K562 (cell line): ENCODE results near the gene FANCD2. TPM values are rescaled to one million over a fixed set of nuclear protein-coding genes. Genes with fewer than 3 reads are reported as not detected.

Experiments used
- ARID1B ChIP-seq: fragments of 450-650 bp; IDR thresholded peaks from 2 replicates; pipeline ENCODE4 v1.6.1; 2016; ENCODE audit warnings: antibody characterized with exemption, mild to moderate bottlenecking, inconsistent platforms
- CAMTA2 ChIP-seq: fragments of 250-450 bp; sonication (Bioruptor Pico); conservative IDR thresholded peaks from 2 replicates; pipeline ENCODE4 v1.5.1; 2022
- CCNT2 ChIP-seq: IDR thresholded peaks from 2 replicates; pipeline ENCODE4 v1.6.1; 2011; ENCODE audit warnings: borderline replicate concordance, low read depth, mild to moderate bottlenecking, moderate library complexity, mixed read lengths, low read length; ENCODE audit not compliant: insufficient read length; ENCODE audit errors: extremely low read depth
- CHCHD3 ChIP-seq: fragments of 250-450 bp; sonication (Bioruptor Pico); IDR thresholded peaks from 2 replicates; pipeline ENCODE4 v2.1.2; 2022; ENCODE audit warnings: mild to moderate bottlenecking
- ELF4 ChIP-seq: fragments of 450-650 bp; formaldehyde crosslinking; IDR thresholded peaks from 2 replicates; pipeline ENCODE4 v1.4.0; 2022; ENCODE audit warnings: missing genetic modification characterization
- FIP1L1 ChIP-seq: fragments of 200-400 bp; formaldehyde crosslinking; IDR thresholded peaks from 2 replicates; pipeline ENCODE4 v1.6.1; 2018; ENCODE audit warnings: mild to moderate bottlenecking, low read depth, low read length; ENCODE audit not compliant: poor library complexity, severe bottlenecking
- FOXK1 ChIP-seq: sonication (generic); formaldehyde crosslinking; IDR thresholded peaks from 2 replicates; pipeline ENCODE4 v1.8.0; 2022; ENCODE audit warnings: missing genetic modification reagents, mild to moderate bottlenecking, borderline replicate concordance
- HDAC1 ChIP-seq, 2 experiments: fragments of 450-650 bp; IDR thresholded peaks; 2 replicates each; pipeline ENCODE4 v1.6.1; 2016 to 2017; ENCODE audit warnings: inconsistent platforms in 1 of 2, mild to moderate bottlenecking in 1 of 2, moderate library complexity in 1 of 2
- HMG20B ChIP-seq: fragments of 250-450 bp; sonication (Bioruptor Pico); IDR thresholded peaks from 2 replicates; pipeline ENCODE4 v1.5.0; 2021; ENCODE audit warnings: mild to moderate bottlenecking
- JUN ChIP-seq, 2 experiments: sonication (generic) in 1 of 2; formaldehyde crosslinking in 1 of 2; IDR thresholded peaks; 2 replicates each; pipeline versions ENCODE4 v1.6.1 to v1.8.0; 2012 to 2022; ENCODE audit warnings: borderline replicate concordance in 2 of 2, mild to moderate bottlenecking in 2 of 2, improper control_type of control experiment in 1 of 2, low read depth in 1 of 2, low read length in 1 of 2, missing genetic modification reagents in 1 of 2
- KDM1A ChIP-seq, 2 experiments: fragments of 450-650 bp; IDR thresholded peaks; 2 replicates each; pipeline ENCODE4 v1.6.1; 2016; ENCODE audit warnings: mild to moderate bottlenecking in 2 of 2
- KDM4B ChIP-seq, 2 experiments: fragments of 450-650 bp in 1 of 2; sonication (generic) in 1 of 2; IDR thresholded peaks; 2 replicates each; pipeline ENCODE4 v1.6.1; 2016 to 2017; ENCODE audit warnings: borderline replicate concordance in 2 of 2, antibody characterized with exemption in 1 of 2, low read depth in 1 of 2, mild to moderate bottlenecking in 1 of 2
- LCOR ChIP-seq: sonication (generic); formaldehyde crosslinking; IDR thresholded peaks from 2 replicates; pipeline ENCODE4 v1.8.0; 2022; ENCODE audit warnings: mild to moderate bottlenecking, missing genetic modification reagents
- MED1 ChIP-seq: sonication (generic); formaldehyde crosslinking; IDR thresholded peaks from 2 replicates; pipeline ENCODE4 v1.8.1; 2023; ENCODE audit warnings: missing genetic modification reagents, borderline replicate concordance
- MTA2 ChIP-seq: fragments of 450-650 bp; IDR thresholded peaks from 2 replicates; pipeline ENCODE4 v1.6.1; 2016; ENCODE audit warnings: low read depth
- MTA3 ChIP-seq: fragments of 450-650 bp; formaldehyde crosslinking; IDR thresholded peaks from 2 replicates; pipeline ENCODE4 v1.6.1; 2017; ENCODE audit warnings: mild to moderate bottlenecking, borderline replicate concordance
- NCOR1 ChIP-seq: fragments of 450-650 bp; IDR thresholded peaks from 2 replicates; pipeline ENCODE4 v1.6.1; 2016; ENCODE audit warnings: mild to moderate bottlenecking, moderate library complexity
- NR2C2 ChIP-seq, 2 experiments: fragments of 200-800 bp in 1 of 2; sonication (Bioruptor generic) in 1 of 2; sonication (generic) in 1 of 2; formaldehyde crosslinking in 1 of 2; IDR thresholded peaks; 2 replicates each; pipeline versions ENCODE4 v1.6.1 to v1.8.0; 2016 to 2022; ENCODE audit warnings: mild to moderate bottlenecking in 1 of 2, missing compliant biosample characterization in 1 of 2, missing genetic modification characterization in 1 of 2, missing genetic modification reagents in 1 of 2
- PYGO2 ChIP-seq: fragments of 450-650 bp; IDR thresholded peaks from 2 replicates; pipeline ENCODE4 v1.6.1; 2016; ENCODE audit warnings: mild to moderate bottlenecking, missing genetic modification characterization, moderate library complexity, missing compliant biosample characterization
- SREBF1 ChIP-seq: fragments of 150-350 bp; IDR thresholded peaks from 2 replicates; pipeline ENCODE4 v1.6.1; 2014; ENCODE audit warnings: antibody characterized with exemption, low read depth, low read length, borderline replicate concordance
- SRSF1 ChIP-seq: fragments of 200-400 bp; formaldehyde crosslinking; IDR thresholded peaks from 2 replicates; pipeline ENCODE4 v1.6.1; 2017; ENCODE audit warnings: mild to moderate bottlenecking, low read depth, low read length, moderate library complexity
- TCF7 ChIP-seq: sonication (generic); IDR thresholded peaks from 2 replicates; pipeline ENCODE4 v1.6.1; 2016; ENCODE audit warnings: antibody characterized with exemption, borderline replicate concordance
- ZBED1 ChIP-seq: IDR thresholded peaks from 2 replicates; pipeline ENCODE4 v1.6.1; 2014
- ZFP1 ChIP-seq: fragments of 450-650 bp; formaldehyde crosslinking; IDR thresholded peaks from 2 replicates; pipeline ENCODE4 v1.4.0; 2020; ENCODE audit warnings: mild to moderate bottlenecking, mixed read lengths
- ZKSCAN8 ChIP-seq: fragments of 200-800 bp; sonication (Bioruptor generic); IDR thresholded peaks from 2 replicates; pipeline ENCODE4 v1.6.1; 2016; ENCODE audit warnings: missing genetic modification characterization, missing compliant biosample characterization
- ZNF124 ChIP-seq: sonication (generic); formaldehyde crosslinking; IDR thresholded peaks from 2 replicates; pipeline ENCODE4 v1.8.1; 2022; ENCODE audit warnings: missing genetic modification reagents
- ZNF408 ChIP-seq: fragments of 250-450 bp; sonication (Bioruptor Pico); IDR thresholded peaks from 2 replicates; pipeline ENCODE4 v1.4.0; 2020; ENCODE audit warnings: low read depth, mild to moderate bottlenecking, moderate library complexity
- ZNF561 ChIP-seq: fragments of 450-650 bp; formaldehyde crosslinking; conservative IDR thresholded peaks from 2 replicates; pipeline ENCODE4 v1.4.0; 2020; ENCODE audit warnings: mild to moderate bottlenecking, moderate library complexity
- ZNF644 ChIP-seq: fragments of 200-800 bp; sonication (Bioruptor generic); IDR thresholded peaks from 2 replicates; pipeline ENCODE4 v1.6.1; 2016; ENCODE audit warnings: low read depth, missing genetic modification characterization, missing compliant biosample characterization
- ZNF696 ChIP-seq: fragments of 250-450 bp; sonication (Bioruptor Pico); conservative IDR thresholded peaks from 2 replicates; pipeline ENCODE4 v1.4.0; 2020; ENCODE audit warnings: mild to moderate bottlenecking, moderate library complexity
- ZNF79 ChIP-seq: fragments of 250-450 bp; sonication (Bioruptor Pico); IDR thresholded peaks from 2 replicates; pipeline ENCODE4 v1.4.0; 2020; ENCODE audit warnings: low read depth, mild to moderate bottlenecking, moderate library complexity
- polyA plus RNA-seq, 8 experiments: library from polyadenylated mRNA; depleted of rRNA in 4 of 8; stranded (reverse) in 5 of 8; unstranded in 3 of 8; fragments of >200 nt; fragmentation: Nextera tagmentation in 2 of 8; fragmentation: Illumina TruSeq in 1 of 8; extraction: Ambion mirVana in 2 of 8; extraction: Trizol in 1 of 8; gene quantifications; 2 replicates each; pipeline versions ENCODE4 v1.2.1 to v1.2.3, GENCODE V29; 2011 to 2014; ENCODE audit warnings: inconsistent platforms in 1 of 8, missing spikeins in 1 of 8
- total RNA-seq, 7 experiments: library from RNA; depleted of rRNA in 6 of 7; stranded (reverse); fragments of >200 nt in 6 of 7; fragmentation: Illumina TruSeq in 2 of 7; extraction: Trizol in 2 of 7; gene quantifications; 2 replicates each; pipeline versions ENCODE4 v1.2.1 to v1.2.3, GENCODE V29; 2011 to 2021; ENCODE audit warnings: low replicate concordance in 1 of 7

FANCD2 gene
- total and polyA plus RNA-seq, 9 of the 15 experiments (the other 6 are each of a cell fraction or from before 2014, with no cell fraction given): 59.4 to 137 (median 96.1) TPM

DNA sequence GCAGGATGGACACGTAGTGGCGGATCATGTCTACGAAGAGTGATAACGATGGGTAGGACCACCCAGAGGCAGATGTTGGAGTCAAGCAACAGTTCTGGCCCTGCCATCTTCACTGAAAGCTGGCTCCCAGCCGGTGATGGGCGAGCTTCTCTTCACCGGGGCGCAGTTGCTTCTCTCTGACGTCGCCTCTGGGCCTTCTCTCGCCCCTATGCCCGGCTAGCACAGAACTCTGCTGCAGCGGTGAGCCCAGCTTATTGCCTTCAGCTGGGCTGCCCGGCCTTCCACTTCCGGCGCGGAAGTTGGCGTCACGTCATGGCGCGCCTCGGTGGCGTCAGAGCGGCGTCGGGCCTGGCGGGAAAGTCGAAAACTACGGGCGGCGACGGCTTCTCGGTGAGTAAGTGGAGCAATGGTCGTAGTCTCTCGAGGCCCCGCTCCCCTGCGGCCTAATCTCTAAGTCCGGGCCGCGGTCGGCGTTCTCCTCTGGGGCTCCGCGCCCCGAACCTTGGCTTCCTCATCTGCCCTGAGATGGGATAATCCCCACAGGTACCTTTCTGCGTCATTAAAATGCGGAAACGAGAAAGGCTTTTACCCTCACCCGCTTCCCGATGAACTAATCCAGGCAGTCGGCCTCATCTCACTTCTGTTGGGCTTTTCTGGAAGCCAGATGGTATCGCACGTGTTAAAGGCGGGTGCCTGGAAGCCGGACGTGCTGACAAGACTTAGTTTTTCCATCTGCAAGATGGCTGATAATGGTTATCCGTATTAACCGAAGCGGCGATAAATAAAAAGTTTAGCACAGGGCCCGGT is at the start of gene FANCD2 (continued):
- TF ChIP-seq ZNF124 (CRISPR knock-in tag) (no peak), NCOR1 (peak; percentile 22), NR2C2 (CRISPR knock-in tag; IDR thresholded peaks at IDR 0.05) (peak; percentile 69; the same call in 1 of the 2 replicates), NR2C2 (tag; IDR thresholded peaks at IDR 0.05) (peak; percentile 60; the same call in 1 of the 2 replicates), ZBED1 (peak; percentile 62; the same call in 1 of the 2 replicates), ZNF644 (tag) (no peak), MTA3 (peak; percentile 72; the same call in 1 of the 2 replicates), HDAC1 (IDR thresholded peaks at IDR 0.05) (peak; percentile 89 to 100), ZNF561 (CRISPR knock-in tag) (no peak), FOXK1 (CRISPR knock-in tag) (peak; percentile 95), FIP1L1 (peak; percentile 82), ZKSCAN8 (CRISPR knock-in tag) (peak; percentile 61; the same call in 1 of the 2 replicates), MED1 (CRISPR knock-in tag) (no peak), JUN (IDR thresholded peaks at IDR 0.05; ENCODE audit: borderline replicate concordance, low read depth, low read length) (peak; percentile 60), JUN (CRISPR knock-in tag; IDR thresholded peaks at IDR 0.05; ENCODE audit: borderline replicate concordance) (peak; percentile 85; the same call in 1 of the 2 replicates), KDM1A (IDR thresholded peaks at IDR 0.05) (peak in 1 of 2 experiments; percentile 34; a peak in 1 of 4 replicates), CHCHD3 (CRISPR knock-in tag) (no peak), LCOR (peak; percentile 93), CCNT2 (peak; percentile 74), SREBF1 (no peak), MTA2 (peak; percentile 10; the same call in 1 of the 2 replicates), HMG20B (no peak), SRSF1 (no peak), ZFP1 (CRISPR knock-in tag) (no peak), TCF7 (peak; percentile 85; the same call in 1 of the 2 replicates), ZNF696 (CRISPR knock-in tag) (no peak), KDM4B (IDR thresholded peaks at IDR 0.05; ENCODE audit: borderline replicate concordance in 2 of 2, low read depth in 1 of 2) (peak in 1 of 2 experiments; percentile 93; a peak in 2 of 4 replicates), ZNF79 (CRISPR knock-in tag) (no peak), ELF4 (CRISPR knock-in tag) (peak; percentile 93), CAMTA2 (CRISPR knock-in tag) (no peak), PYGO2 (tag) (no peak), ARID1B (peak; percentile 73), ZNF408 (no peak)
